Measurements from ENCODE around the gene OR2A7.
"Not testable (repeated sequence)": the region's sequence is repeated elsewhere in the genome, so short reads cannot be mapped to it uniquely, and the experiment has no call there.

- not testable (repeated sequence) for TF ChIP-seq POLR2A (IDR thresholded peaks at IDR 0.05; ENCODE audit: low read depth, low read length); POLR2AphosphoS5 (IDR thresholded peaks at IDR 0.05; ENCODE audit: low read depth, low read length); TAF1 (IDR thresholded peaks at IDR 0.05; ENCODE audit: borderline replicate concordance, low read depth, low read length)
These were observed 19.1 kb upstream of the OR2A7 start for GRCh38 chr7:144283716-144284115.

Data from GM12892 (cell line).